AG10803 (cell line): Measurements from ENCODE around the gene ADIRF.
A peak's percentile ranks its signal among the peaks of the same experiment; 100 is the strongest.

Source experiments
- DNase-seq: peaks from one replicate; pipeline ENCODE4 v3.0.0; 2010; ENCODE audit warnings: low read depth
- H3K4me3 ChIP-seq: 2 replicates; pipeline ENCODE4 v1.5.1; 2011; ENCODE audit warnings: mild to moderate bottlenecking, low read length, control low read depth
- CTCF ChIP-seq: conservative IDR thresholded peaks from 2 replicates; pipeline ENCODE4 v1.5.1; 2011; ENCODE audit warnings: mild to moderate bottlenecking, low read length, control low read depth, inconsistent platforms

The ADIRF gene

DNA sequence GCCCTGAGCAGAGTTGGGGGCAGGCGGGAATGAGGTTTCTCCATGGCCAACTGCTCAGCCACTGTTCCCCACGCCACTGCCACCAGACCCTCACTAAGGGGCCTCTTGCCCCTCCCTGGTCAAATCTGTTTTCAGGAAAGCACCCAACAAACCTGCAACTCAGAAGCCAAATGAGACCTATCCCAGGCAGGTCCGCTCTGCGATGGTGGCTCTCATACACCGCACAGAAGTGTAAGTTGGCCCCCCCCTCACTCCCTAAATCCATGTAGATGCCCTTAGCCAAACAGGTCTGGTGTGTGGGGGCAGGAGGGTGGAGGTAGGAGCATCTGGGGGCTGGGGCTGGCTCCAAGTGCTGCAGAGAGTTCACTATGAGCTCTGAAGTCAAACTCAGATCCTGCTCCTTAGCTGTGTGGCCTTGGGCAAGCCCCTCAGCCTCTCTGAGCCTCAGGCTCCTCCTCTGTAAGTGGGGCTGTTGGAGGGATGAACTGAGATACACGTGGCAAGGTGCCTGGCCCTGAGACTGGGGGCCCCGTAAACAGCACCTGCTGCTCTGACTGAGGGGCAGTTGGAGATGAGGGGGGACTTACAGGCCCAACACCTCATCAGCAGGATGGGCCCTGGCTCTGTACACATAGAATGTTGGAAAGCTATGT lies 12.0 kb upstream of the ADIRF start:
- DNase-seq: no peak
- H3K4me3 ChIP-seq: no peak overlapping the region
- TF ChIP-seq CTCF: no peak

DNA sequence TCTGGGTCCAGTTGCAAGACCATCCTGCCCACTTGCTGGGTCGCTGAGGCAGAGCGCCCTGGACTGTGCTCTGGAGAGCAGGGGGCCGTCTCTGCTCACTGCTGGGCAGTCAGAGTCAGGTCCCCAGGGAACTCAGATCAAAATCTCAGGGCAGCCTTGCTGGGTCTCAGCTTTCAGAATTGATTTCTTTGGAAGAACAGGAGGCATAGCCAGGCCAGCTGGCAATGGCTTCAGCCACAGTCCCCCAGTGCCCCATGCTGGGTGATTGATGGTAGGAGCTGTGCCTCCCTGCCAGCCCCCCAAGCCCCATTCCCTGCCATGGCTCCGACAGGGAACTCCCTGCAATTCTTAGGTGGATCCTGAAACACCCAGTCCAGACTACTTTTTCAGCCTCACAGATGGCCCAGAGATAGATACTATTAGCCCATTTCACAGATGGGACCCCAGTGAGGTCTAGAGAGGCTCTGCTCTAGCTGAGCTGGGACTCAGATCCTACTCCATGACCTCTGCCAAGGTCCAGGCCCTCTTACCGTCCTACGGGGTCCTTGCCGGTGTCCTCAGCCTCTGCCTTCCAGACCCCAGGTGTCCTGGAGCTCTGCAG lies 11.3 kb upstream of the ADIRF start:
- no peak for TF ChIP-seq CTCF
- no peak overlapping the region for H3K4me3 ChIP-seq
- DNase-seq: no peak

DNA sequence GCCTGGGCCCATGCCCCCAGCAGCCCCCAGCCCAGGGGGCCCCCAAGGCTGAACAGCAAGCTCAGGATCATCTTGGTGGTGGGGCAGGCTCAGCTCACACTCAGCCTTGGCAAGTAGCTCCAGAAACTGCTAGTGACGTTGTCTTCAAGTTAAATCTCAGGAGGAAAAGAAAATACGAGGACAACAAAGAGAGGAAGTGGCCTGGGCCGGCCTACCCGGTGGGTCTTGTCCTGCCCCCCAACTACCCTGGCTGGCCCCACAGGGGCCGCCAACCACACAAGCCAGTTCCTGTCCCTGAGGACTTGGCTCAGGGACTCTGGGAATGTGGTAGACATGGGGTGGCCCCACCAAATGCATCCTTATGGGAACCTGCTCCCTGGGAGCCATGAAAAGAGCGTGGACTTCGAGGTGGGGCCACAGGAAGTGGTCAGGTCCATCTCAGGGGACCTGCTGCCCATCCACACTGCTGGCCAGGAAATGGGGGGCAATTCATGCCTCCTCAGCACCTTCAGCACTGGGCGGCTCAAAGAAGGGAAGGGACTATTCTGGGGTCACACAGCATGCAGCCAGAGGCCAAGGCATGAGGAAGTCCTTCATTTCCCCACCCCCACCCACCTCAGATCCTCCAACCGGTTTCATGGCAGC lies 10.7 kb upstream of the ADIRF start, which contains the start of gene MMRN2:
MMRN2 (minus strand) TSS at position 145 of the 645 bp plus-strand sequence; CDS start at position 71, 74 bp downstream.
- no peak for DNase-seq
- H3K4me3 ChIP-seq: no peak within 1 kb of the TSS
- TF ChIP-seq CTCF: no peak

DNA sequence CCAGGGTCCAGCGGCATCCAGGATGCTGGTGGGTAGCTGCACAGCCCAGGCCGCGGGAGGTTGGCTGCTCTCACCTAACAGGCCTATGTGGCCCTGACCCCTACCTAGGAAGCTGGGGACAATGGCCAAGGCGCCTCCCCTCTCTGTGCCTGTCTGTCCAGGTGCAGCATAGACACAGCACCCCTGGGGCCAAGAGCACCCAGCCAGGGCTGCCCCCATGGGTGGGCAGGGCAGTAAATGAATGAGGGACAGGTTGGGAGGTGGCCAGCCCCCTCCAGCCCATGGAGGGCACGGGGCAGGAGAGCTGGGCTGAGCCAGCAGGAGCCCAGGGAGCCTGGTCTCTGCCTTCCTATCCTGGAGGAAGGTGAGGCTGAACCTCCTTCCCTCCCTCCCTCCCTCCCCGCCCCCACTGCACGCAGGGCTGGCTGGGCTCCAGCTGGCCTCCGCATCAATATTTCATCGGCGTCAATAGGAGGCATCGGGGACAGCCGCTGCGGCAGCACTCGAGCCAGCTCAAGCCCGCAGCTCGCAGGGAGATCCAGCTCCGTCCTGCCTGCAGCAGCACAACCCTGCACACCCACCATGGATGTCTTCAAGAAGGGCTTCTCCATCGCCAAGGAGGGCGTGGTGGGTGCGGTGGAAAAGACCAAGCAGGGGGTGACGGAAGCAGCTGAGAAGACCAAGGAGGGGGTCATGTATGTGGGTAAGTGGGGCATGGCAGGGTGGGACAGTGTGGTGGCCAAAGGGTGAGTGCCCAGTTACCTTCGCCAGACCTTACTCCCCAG lies 10.0 kb upstream of the ADIRF start, which contains the start of gene SNCG:
SNCG (plus strand) TSS at position 484 of the 785 bp plus-strand sequence; CDS start at position 583, 99 bp downstream.
- DNase-seq: no peak
- no peak within 1 kb of the TSS for H3K4me3 ChIP-seq
- TF ChIP-seq CTCF: no peak

GRCh38 chr10:86958901-86959736 lies 9.2 kb upstream of the ADIRF start:
- DNase-seq: peak; percentile 32
- TF ChIP-seq CTCF: no peak
- H3K4me3 ChIP-seq: no peak overlapping the region

DNA sequence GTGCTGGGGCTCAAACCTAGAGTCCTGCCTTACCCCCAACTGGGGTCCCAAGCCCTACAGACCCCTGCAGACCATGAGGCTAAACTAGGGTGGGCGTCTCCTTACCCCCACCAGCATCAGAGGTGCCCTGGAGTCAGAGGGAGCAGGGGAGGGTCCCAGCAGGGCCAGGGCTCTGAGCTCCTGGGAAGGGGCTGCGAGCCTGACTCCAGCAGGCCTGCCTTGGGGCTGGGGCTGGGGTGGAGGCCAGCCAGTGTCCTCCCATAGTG lies 8.6 kb upstream of the ADIRF start:
- no peak for DNase-seq
- TF ChIP-seq CTCF: no peak
- H3K4me3 ChIP-seq: no peak overlapping the region
